ENCODE data around the gene ATP6AP1. TPM values are rescaled to one million over a fixed set of nuclear protein-coding genes. Genes with fewer than 3 reads are reported as not detected.

Gene ATP6AP1
- total and polyA plus RNA-seq, 9 of the 15 experiments (the other 6 are each of a cell fraction or from before 2014, with no cell fraction given) = 8.3 to 90.5 (median 52.9) TPM

GRCh38 chrX:154397888-154398667 lies 30.4 kb upstream of the ATP6AP1 start, which contains the start of gene RPL10 (continued):
- TF ChIP-seq ZBTB12 (CRISPR knock-in tag; IDR thresholded peaks at IDR 0.05) (peak; percentile 27; the same call in 1 of the 2 replicates), MNT (conservative IDR thresholded peaks at IDR 0.05) (peak; percentile 14 to 41; a peak in 3 of 4 replicates), ESRRA (IDR thresholded peaks at IDR 0.05; ENCODE audit: borderline replicate concordance, low read depth) (peak; percentile 19; the same call in 1 of the 2 replicates), GABPA (tag; conservative IDR thresholded peaks at IDR 0.05; ENCODE audit: low read depth) (peak; percentile 72), ZZZ3 (IDR thresholded peaks at IDR 0.05) (peak; percentile 71; the same call in 1 of the 2 replicates), MBD2 (IDR thresholded peaks at IDR 0.05; ENCODE audit: borderline replicate concordance, low read depth) (peak; percentile 87), PHF21A (IDR thresholded peaks at IDR 0.05; ENCODE audit: borderline replicate concordance, low read depth) (peak; percentile 20; the same call in 1 of the 2 replicates), SIRT6 (IDR thresholded peaks at IDR 0.05; ENCODE audit: low read depth, low read length) (peak; percentile 70), ZNF384 (IDR thresholded peaks at IDR 0.05; ENCODE audit: low read depth, low read length) (0 out of 2 replicates have a peak, but pooled peaks have one; percentile 5), ZBTB43 (CRISPR knock-in tag; IDR thresholded peaks at IDR 0.05) (peak; percentile 94), RNF2 (IDR thresholded peaks at IDR 0.05) (peak; percentile 83), ZBTB49 (CRISPR knock-in tag; IDR thresholded peaks at IDR 0.05; ENCODE audit: borderline replicate concordance) (peak; percentile 89), ZNF77 (CRISPR knock-in tag; IDR thresholded peaks at IDR 0.05) (no peak), POLR2AphosphoS5 (IDR thresholded peaks at IDR 0.05; ENCODE audit: control insufficient read depth, insufficient read depth, low read depth, low read length) (peak; percentile 99), E2F6 (IDR thresholded peaks at IDR 0.05; ENCODE audit: borderline replicate concordance in 1 of 2, extremely low read depth in 1 of 2, insufficient read depth in 1 of 2, insufficient read length in 1 of 2, low read depth in 1 of 2, low read length in 1 of 2, poor library complexity in 1 of 2, severe bottlenecking in 1 of 2) (peak; percentile 82 to 90), USF2 (CRISPR knock-in tag; IDR thresholded peaks at IDR 0.05) (0 out of 2 replicates have a peak, but pooled peaks have one; percentile 18), GTF2E2 (tag; IDR thresholded peaks at IDR 0.05) (peak; percentile 97)

Data from K562 (cell line).